IPS-18a (cell line): ENCODE data around the gene GPR84.

Experiments used
- H3K27ac ChIP-seq: one replicate; pipeline ENCODE4 v1.5.1; 2013; ENCODE audit warnings: low read length
- H3K27me3 ChIP-seq: one replicate; pipeline ENCODE4 v1.6.1; 2013; ENCODE audit warnings: mild to moderate bottlenecking, low read length; ENCODE audit not compliant: control insufficient read depth, insufficient read depth
- H3K36me3 ChIP-seq: one replicate; pipeline ENCODE4 v1.6.1; 2013; ENCODE audit warnings: low read depth, low read length; ENCODE audit not compliant: control insufficient read depth
- H3K4me1 ChIP-seq: one replicate; pipeline ENCODE4 v1.6.1; 2013; ENCODE audit warnings: low read depth, low read length; ENCODE audit not compliant: control insufficient read depth
- H3K4me3 ChIP-seq: one replicate; pipeline ENCODE4 v1.5.1; 2013; ENCODE audit warnings: low read length
- H3K9ac ChIP-seq: one replicate; pipeline ENCODE4 v1.6.1; 2013; ENCODE audit warnings: mild to moderate bottlenecking, low read length, moderate library complexity
- H3K9me3 ChIP-seq: one replicate; pipeline ENCODE4 v1.6.1; 2013; ENCODE audit warnings: low read depth, low read length; ENCODE audit not compliant: control insufficient read depth

Gene GPR84

DNA sequence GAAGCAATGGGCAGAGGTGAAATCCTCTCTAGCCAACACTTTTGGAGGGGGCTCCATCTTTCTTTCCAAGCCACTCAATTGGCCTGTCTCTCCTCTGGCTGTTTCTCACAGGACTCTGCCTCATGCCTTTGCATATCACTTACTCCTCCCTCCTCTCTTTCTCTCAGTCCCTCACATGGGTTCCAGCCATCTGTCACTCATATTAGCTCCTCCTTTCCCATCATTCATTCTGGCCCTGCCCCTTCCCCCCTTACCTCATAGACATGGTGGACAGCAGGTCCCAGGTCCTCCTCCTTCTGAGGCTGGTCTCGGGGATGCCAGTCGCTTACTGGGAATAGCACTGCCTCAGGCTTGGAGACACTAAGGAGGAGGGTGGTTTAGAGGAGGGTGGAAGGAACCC lies 36.8 kb upstream of the GPR84 start:
- Histone ChIP-seq H3K4me3 (no peak overlapping the region), H3K9me3 (no peaks in the 10 kb centered on the region), H3K36me3 (peaks cover 17% of the 10 kb centered on the region), H3K27ac (no peak overlapping the region), H3K27me3 (no peaks in the 10 kb centered on the region), H3K9ac (no peak overlapping the region), H3K4me1 (no peaks in the 10 kb centered on the region)

DNA sequence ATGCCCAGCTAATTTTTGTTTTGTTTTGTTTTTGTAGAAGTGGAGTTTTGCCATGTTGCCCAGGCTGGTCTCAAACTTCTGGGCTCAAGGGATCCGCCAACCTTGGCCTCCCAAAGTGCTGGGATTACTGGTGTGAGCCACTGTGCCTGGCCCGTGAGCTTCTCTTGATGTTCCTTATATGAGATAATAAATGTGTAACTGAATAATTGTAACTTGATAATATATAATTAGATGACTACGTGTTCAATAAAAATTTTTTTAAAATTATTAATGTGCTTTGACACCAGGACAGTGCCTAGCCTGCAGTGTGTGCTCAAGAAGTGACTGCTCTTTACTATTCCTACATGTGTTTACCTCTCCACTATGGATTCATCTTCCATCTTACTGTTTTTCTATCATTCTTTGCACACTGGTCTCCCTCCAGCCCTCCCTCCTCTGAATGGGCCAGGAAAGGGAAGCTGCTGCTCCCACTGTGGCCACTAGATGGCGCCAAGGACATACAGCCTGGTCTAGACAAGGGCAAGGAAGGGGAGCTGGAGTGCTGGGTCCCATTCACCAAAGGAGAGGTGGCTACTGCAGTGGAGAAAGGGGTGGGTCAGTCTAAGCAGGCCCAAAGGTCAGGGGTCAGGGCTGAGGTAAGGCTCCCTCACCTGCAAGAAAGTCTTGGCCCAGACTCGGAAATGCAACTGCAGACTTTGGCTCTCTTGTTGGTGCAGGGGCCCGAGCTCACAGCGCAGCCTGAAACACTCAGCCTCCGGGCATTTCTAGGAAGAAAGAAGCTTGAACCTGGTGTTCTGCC lies 34.9 kb upstream of the GPR84 start:
- H3K27ac ChIP-seq = no peak overlapping the region
- H3K9me3 ChIP-seq = no peaks in the 10 kb centered on the region
- H3K36me3 ChIP-seq = peaks cover 17% of the 10 kb centered on the region
- no peaks in the 10 kb centered on the region for H3K4me1 ChIP-seq
- H3K27me3 ChIP-seq = no peaks in the 10 kb centered on the region
- no peak overlapping the region for H3K4me3 ChIP-seq
- no peak overlapping the region for H3K9ac ChIP-seq

DNA sequence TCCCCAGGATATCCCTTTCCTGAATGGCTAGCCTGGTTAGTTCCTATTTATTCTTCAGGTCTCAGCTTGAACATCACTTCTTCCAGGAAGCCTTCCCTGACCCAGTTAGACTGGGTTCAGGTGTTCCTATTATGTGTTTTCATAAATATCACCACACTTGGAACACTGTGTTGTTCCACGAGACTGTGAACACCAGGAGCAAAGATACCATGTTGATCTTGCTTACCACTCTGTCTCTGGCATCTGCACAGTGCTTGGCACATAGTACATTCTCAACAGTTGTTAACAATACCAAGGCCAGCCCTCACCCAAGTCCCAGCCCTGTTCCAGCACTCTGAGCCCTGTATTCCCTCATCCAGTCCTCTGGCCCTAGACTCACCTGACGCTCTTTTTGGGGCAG lies 33.9 kb upstream of the GPR84 start:
- no peak overlapping the region for H3K9ac ChIP-seq
- H3K36me3 ChIP-seq = peaks cover 17% of the 10 kb centered on the region
- no peak overlapping the region for H3K4me3 ChIP-seq
- H3K27me3 ChIP-seq = no peaks in the 10 kb centered on the region
- H3K9me3 ChIP-seq = no peaks in the 10 kb centered on the region
- H3K27ac ChIP-seq = no peak overlapping the region
- peaks cover 10% of the 10 kb centered on the region for H3K4me1 ChIP-seq

DNA sequence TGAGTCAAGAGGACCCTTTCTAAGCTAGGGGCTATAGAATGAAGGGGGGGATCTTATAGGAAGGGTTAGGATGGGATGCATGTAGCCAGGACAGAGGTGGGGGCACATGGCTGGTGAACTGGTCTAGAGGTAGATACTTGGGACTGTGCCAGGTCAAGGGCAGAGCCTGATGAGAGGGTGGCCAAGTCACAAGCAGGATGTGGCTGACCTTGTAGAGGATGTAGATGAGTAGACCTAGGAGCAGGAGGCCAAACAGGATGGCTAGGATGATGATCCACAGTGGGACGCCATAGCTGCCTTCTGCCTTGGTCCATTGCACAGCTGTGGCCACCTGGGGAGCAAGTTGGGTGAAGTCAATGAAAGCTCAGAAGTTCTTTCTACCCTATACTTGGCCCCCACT lies 32.9 kb upstream of the GPR84 start:
- Histone ChIP-seq H3K9ac (no peak overlapping the region), H3K27ac (no peak overlapping the region), H3K4me3 (no peak overlapping the region), H3K4me1 (peaks cover 15% of the 10 kb centered on the region), H3K9me3 (no peaks in the 10 kb centered on the region), H3K36me3 (peaks cover 12% of the 10 kb centered on the region), H3K27me3 (peaks cover 6% of the 10 kb centered on the region)

DNA sequence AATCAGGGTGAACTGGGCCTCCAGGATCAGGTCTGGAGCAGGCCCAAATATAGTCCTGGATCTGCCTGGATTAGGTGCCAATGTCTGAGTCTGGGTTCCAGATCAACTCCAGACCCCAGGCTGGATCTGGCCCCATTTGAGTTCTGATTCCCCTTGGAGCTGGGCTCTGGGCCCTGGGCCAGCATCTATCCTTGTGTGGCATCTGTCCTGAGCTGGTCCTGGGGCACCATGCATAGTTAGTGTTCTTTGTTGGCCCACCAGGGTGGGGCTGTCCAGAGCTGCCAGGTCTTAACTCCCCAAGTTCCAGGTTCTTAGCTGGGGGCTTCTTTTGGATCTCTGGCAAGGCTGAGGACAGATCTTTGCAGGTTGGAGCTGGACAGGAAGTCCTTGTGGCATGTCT lies 31.3 kb upstream of the GPR84 start:
- Histone ChIP-seq H3K36me3 (peaks cover 4% of the 10 kb centered on the region), H3K4me3 (no peak overlapping the region), H3K27me3 (peaks cover 10% of the 10 kb centered on the region), H3K9ac (no peak overlapping the region), H3K27ac (no peak overlapping the region), H3K4me1 (peaks cover 18% of the 10 kb centered on the region), H3K9me3 (no peaks in the 10 kb centered on the region)

DNA sequence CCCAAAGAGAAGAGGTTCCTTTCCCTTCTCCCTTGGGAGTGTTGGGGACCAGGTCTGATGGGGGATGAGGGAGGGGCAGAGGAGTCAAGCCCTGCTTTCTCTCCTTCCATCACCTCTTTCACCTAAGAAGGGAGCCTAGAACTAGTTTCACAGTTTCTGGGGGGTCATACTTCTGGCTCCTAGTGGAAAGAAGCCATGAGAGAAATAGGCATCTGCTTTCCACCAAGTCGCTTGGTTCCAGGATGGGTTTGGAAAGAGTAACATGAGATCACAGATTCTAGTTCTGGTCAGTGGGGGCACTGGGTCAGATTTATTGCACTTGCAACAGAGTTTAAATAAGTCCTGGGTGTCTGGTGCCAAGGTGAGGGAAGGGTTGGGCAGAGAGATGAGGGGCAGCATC lies 30.7 kb upstream of the GPR84 start:
- Histone ChIP-seq H3K9me3 (no peaks in the 10 kb centered on the region), H3K27ac (no peak overlapping the region), H3K4me1 (peaks cover 22% of the 10 kb centered on the region), H3K27me3 (peaks cover 10% of the 10 kb centered on the region), H3K4me3 (no peak overlapping the region), H3K36me3 (no peaks in the 10 kb centered on the region), H3K9ac (no peak overlapping the region)

DNA sequence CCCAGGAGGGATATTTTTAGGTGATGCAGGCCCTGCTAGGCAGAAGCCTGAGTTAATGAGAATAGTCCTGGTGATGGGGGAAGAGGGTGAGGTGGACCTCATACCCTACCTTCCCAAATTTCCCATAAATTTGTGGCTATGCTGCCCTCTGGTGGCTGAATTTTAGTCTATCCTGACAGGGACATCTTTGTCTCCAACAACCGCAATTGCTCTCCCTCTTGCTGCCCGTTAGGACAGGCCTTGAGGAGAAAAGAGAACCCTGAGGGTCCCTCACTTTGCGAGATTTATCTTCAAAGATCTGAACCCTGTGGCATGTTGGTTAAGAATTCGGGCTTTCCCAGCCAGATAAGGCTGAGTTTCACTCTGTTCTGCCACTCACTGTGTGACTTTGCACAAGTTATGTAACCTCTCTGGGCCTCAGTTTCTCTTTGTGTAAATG lies 30.0 kb upstream of the GPR84 start:
- Histone ChIP-seq H3K9me3 (no peaks in the 10 kb centered on the region), H3K4me1 (peaks cover 29% of the 10 kb centered on the region), H3K27me3 (peaks cover 10% of the 10 kb centered on the region), H3K27ac (no peak overlapping the region), H3K4me3 (no peak overlapping the region), H3K36me3 (no peaks in the 10 kb centered on the region), H3K9ac (no peak overlapping the region)

DNA sequence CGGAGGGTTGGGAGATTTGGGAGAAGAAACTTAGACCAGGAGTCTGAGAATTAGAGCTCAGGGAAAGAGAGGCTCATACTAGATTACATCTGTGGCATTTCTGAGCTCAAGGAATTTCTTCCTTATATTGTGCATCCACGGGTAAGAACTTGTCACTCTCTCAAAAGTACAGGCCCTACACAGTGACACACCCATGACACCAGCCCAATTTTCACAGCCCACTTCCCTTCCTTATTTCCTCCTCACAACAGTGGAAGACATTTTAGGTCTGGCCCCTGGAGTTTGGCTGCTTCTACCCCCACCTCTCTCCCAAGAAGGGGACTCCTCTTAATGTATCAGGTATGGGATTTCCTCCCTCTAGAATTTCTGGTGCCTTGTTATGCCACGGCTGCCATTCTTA lies 29.5 kb upstream of the GPR84 start:
- Histone ChIP-seq H3K9me3 (no peaks in the 10 kb centered on the region), H3K9ac (no peak overlapping the region), H3K4me3 (no peak overlapping the region), H3K27ac (no peak overlapping the region), H3K36me3 (no peaks in the 10 kb centered on the region), H3K27me3 (peaks cover 10% of the 10 kb centered on the region), H3K4me1 (peaks cover 34% of the 10 kb centered on the region)

DNA sequence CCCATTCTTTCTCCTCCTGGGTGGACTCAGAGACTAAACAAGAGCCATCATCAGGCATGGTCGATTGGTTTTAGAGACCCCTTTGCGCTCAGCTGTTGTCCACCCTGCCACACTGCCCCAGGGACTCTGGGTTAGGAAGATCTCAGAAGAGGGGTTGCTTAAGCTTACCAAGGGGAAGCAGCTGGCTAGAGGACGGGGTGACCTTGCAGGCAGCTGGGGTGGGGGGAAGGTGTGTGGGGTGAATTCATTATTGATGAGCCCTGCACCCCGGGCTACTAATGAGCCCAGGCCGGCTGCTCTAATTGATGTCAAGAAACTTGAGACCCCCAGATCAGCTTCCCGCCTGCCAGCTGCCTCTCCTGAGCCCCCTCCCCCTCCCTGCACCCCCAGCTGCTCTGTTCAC lies 28.9 kb upstream of the GPR84 start:
- Histone ChIP-seq H3K27me3 (peaks cover 10% of the 10 kb centered on the region), H3K9me3 (no peaks in the 10 kb centered on the region), H3K27ac (no peak overlapping the region), H3K9ac (no peak overlapping the region), H3K36me3 (no peaks in the 10 kb centered on the region), H3K4me3 (no peak overlapping the region), H3K4me1 (peaks cover 40% of the 10 kb centered on the region)

DNA sequence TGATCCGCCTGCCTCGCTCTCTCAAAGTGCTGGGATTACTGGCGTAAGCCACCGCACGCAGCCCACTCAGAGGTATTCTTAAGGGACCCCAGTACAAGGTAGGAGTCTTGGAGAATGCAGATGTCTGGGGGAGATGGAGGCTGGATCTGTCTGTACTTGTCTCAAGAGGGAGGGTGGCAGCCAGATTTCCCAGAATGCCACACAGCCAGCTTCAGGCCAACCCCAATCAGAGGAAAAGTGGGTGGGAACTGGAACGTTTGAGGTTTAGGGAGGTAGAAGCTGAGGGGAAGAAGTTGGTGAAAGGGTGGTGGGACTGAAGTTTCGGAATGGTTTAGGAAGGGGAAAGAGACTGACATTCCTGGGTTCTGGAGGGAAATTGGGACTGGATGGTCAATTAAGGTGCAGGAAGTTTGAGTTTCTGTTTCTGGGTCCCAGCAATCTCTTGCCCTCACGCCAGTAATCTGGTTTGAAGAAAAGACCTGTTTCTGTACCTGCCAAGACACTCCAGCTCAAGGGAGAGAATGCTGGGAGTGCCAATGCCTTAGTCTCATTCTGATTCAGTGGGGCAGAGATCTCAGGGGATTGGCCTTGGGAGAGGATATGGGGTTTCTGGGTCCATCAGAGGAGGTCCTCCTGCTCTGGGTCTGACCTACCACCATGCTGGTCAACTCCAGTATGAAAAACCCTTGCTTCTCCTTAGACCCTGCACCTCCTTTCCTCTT lies 28.4 kb upstream of the GPR84 start:
- no peak overlapping the region for H3K27ac ChIP-seq
- H3K9me3 ChIP-seq = no peaks in the 10 kb centered on the region

DNA sequence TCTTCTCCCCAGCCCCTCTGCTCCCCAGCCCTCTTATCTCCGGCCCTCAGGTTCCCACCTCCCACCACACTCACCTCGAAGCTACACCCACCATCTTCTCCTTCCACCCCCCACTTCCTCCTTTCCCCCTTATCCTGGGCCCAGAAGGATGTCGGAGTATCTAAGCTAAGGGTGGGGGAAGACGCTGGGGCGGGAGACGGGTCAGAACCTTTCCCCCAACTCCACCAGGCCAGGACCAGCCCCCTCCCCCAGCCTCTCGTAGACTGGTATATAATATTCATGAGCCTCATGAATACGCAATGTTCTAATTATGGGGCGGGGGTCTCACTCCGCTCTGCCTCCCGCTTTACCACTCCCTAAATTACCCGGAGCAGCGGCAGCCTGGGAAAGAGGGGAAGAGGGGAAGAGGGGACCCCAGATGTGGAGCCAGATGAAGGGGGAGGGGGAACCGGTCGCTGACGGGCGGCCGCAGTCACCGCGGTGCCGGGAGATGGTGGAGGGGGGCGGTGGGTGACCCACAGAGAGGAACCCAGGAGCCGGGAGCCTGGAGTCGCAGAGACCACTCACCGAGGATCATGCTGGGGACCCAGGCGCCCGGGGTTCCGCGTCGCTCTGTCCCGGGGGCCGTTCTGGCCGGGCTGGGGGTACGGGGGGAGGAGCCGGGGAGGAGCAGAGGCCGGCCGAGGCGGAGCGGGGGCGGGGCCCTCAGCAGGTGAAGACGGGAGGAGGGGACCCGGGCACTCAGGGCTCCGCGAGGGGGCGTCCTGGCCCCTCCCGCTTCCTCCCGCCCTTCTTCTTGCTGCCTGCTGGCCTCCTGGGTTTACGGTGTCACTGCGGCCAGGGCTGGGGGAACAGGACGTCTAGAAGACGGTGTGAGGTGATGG lies 26.6 kb upstream of the GPR84 start:
- Histone ChIP-seq H3K9me3 (no peaks in the 10 kb centered on the region), H3K27me3 (peaks cover 10% of the 10 kb centered on the region), H3K9ac (peak overlapping the region; percentile 18), H3K4me1 (peaks cover 63% of the 10 kb centered on the region), H3K36me3 (no peaks in the 10 kb centered on the region), H3K4me3 (peak overlapping the region; percentile 77), H3K27ac (no peak overlapping the region)

More for the DNA sequence above, 28.4 kb upstream of the GPR84 start:
- Histone ChIP-seq H3K36me3 (no peaks in the 10 kb centered on the region), H3K4me1 (peaks cover 45% of the 10 kb centered on the region), H3K9ac (no peak overlapping the region), H3K4me3 (no peak overlapping the region), H3K27me3 (peaks cover 10% of the 10 kb centered on the region)
